GM19395 (cell line): Measurements from ENCODE around the gene ZNF593.

ENCODE experiments used
- ATAC-seq: cut with Tn5 transposase; IDR thresholded peaks from one replicate; pipeline ENCODE4 v1.9.1; 2021; ENCODE audit warnings: mild to moderate bottlenecking, moderate library complexity; ENCODE audit not compliant: unreplicated experiment

Gene ZNF593

GRCh38 chr1:26200413-26200812 is 30.7 kb downstream of the ZNF593 start:
- ATAC-seq = no peak

GRCh38 chr1:26203642-26204318 is 34.1 kb downstream of the ZNF593 start:
- no peak for ATAC-seq

- no peak for ATAC-seq
Observed at GRCh38 chr1:26210147-26210870, 40.6 kb downstream of the ZNF593 start.

- no peak for ATAC-seq
Observed at GRCh38 chr1:26212726-26213125, 43.0 kb downstream of the ZNF593 start.

GRCh38 chr1:26213335-26213905 is 43.7 kb downstream of the ZNF593 start:
- no peak for ATAC-seq

- ATAC-seq = no peak
Observed at GRCh38 chr1:26215246-26215645, 45.5 kb downstream of the ZNF593 start.

- ATAC-seq = no peak
Observed at GRCh38 chr1:26218906-26219494, 49.3 kb downstream of the ZNF593 start.
